Right atrium auricular region (tissue), 2 donors: Measurements from ENCODE around the gene GJB4. TPM values are rescaled to one million over a fixed set of nuclear protein-coding genes. Genes with fewer than 3 reads are reported as not detected.
A peak's percentile ranks its signal among the peaks of the same experiment; 100 is the strongest.

ENCODE experiments used
- DNase-seq: peaks from one replicate; pipeline ENCODE4 v3.0.0-alpha.2; 2019; ENCODE audit warnings: low spot score
- H3K27ac ChIP-seq, 2 donors: fragments of 200-600 bp; sonication (generic); 1 replicate in 1 of 2; 2 replicates in 1 of 2; pipeline ENCODE4 v1.5.1; 2016 to 2019
- H3K27me3 ChIP-seq, 2 donors: fragments of 200-600 bp; sonication (generic); one replicate each; pipeline versions ENCODE4 v1.5.1 to v1.6.0; 2017 to 2019
- H3K36me3 ChIP-seq: fragments of 200-600 bp; sonication (generic); one replicate; pipeline ENCODE4 v1.5.1; 2016
- H3K4me1 ChIP-seq, 2 donors: fragments of 200-600 bp; sonication (generic); one replicate each; pipeline versions ENCODE4 v1.5.1 to v1.6.0; 2017 to 2019
- H3K4me3 ChIP-seq, 2 donors: fragments of 200-600 bp; sonication (generic); 1 replicate in 1 of 2; 2 replicates in 1 of 2; pipeline ENCODE4 v1.5.1; 2017 to 2019; ENCODE audit warnings: mild to moderate bottlenecking in 1 of 2, moderate library complexity in 1 of 2
- H3K9me3 ChIP-seq, 2 donors: fragments of 200-600 bp; sonication (generic); one replicate each; pipeline ENCODE4 v1.5.1; 2019
- CTCF ChIP-seq, 2 donors: fragments of 200-600 bp; sonication (generic); IDR thresholded peaks; one replicate each; pipeline ENCODE4 v1.5.1; 2019; ENCODE audit warnings: antibody characterized with exemption in 2 of 2
- total RNA-seq, 2 donors: library from RNA; depleted of rRNA; stranded (reverse); fragments of >200 nt; gene quantifications; one replicate each; pipeline ENCODE4 v1.1.0, GENCODE V29; 2016

Gene GJB4
- total RNA-seq, 2 donors from 2014 or later = not detected

- peaks cover 3 to 5% of the 10 kb centered on the region in 2 donors for H3K27me3 ChIP-seq
- H3K4me3 ChIP-seq = no peak overlapping the region
- no peak overlapping the region for H3K27ac ChIP-seq
- H3K4me1 ChIP-seq = peaks cover 0 to 9% of the 10 kb centered on the region in 2 donors
- peak; percentile 66 for DNase-seq
- H3K9me3 ChIP-seq = no peaks in the 10 kb centered on the region
- TF ChIP-seq CTCF (IDR thresholded peaks at IDR 0.05) = peak; percentile 63 to 90
- H3K36me3 ChIP-seq = no peaks in the 10 kb centered on the region
These were observed 27.2 kb downstream of the GJB4 start for GRCh38 chr1:34786521-34787325.

GRCh38 chr1:34787461-34788420 lies 28.2 kb downstream of the GJB4 start:
- H3K9me3 ChIP-seq = no peaks in the 10 kb centered on the region
- no peak for DNase-seq
- peaks cover 0 to 15% of the 10 kb centered on the region in 2 donors for H3K4me1 ChIP-seq
- no peaks in the 10 kb centered on the region for H3K27me3 ChIP-seq
- no peak overlapping the region for H3K4me3 ChIP-seq
- H3K27ac ChIP-seq = no peak overlapping the region
- H3K36me3 ChIP-seq = no peaks in the 10 kb centered on the region
- peak in 1 of 2 donors; percentile 53 for TF ChIP-seq CTCF (IDR thresholded peaks at IDR 0.05)

GRCh38 chr1:34790985-34791384 lies 31.4 kb downstream of the GJB4 start:
- H3K27ac ChIP-seq = peak overlapping the region in 1 of 2 donors; percentile 67
- H3K36me3 ChIP-seq = no peaks in the 10 kb centered on the region
- no peaks in the 10 kb centered on the region for H3K27me3 ChIP-seq
- TF ChIP-seq CTCF (IDR thresholded peaks at IDR 0.05) = no peak
- no peak for DNase-seq
- no peaks in the 10 kb centered on the region for H3K9me3 ChIP-seq
- no peak overlapping the region for H3K4me3 ChIP-seq
- H3K4me1 ChIP-seq = peaks cover 0 to 19% of the 10 kb centered on the region in 2 donors

GRCh38 chr1:34792424-34792823 lies 32.9 kb downstream of the GJB4 start:
- DNase-seq = no peak
- peak overlapping the region; percentile 67 to 75 for H3K27ac ChIP-seq
- no peak for TF ChIP-seq CTCF (IDR thresholded peaks at IDR 0.05)
- H3K27me3 ChIP-seq = no peaks in the 10 kb centered on the region
- H3K36me3 ChIP-seq = no peaks in the 10 kb centered on the region
- peaks cover 0 to 15% of the 10 kb centered on the region in 2 donors for H3K4me1 ChIP-seq
- peak overlapping the region in 1 of 2 donors; percentile 55 for H3K4me3 ChIP-seq
- H3K9me3 ChIP-seq = no peaks in the 10 kb centered on the region

- no peak for DNase-seq
- Histone ChIP-seq H3K4me1 (peaks cover 0 to 15% of the 10 kb centered on the region in 2 donors), H3K36me3 (no peaks in the 10 kb centered on the region)
These were observed 33.6 kb downstream of the GJB4 start, which contains the start of gene GJA4 for GRCh38 chr1:34792868-34793727. Gene GJA4 (plus strand): TSS chr1:34792999. CDS start chr1:34794214, 1,215 bp downstream.

More at GRCh38 chr1:34792868-34793727, 33.6 kb downstream of the GJB4 start, which contains the start of gene GJA4:
- H3K27me3 ChIP-seq = no peaks in the 10 kb centered on the region
- no peak for TF ChIP-seq CTCF (IDR thresholded peaks at IDR 0.05)
- H3K4me3 ChIP-seq = peak within 1 kb of the TSS; percentile 45 to 55
- no peaks in the 10 kb centered on the region for H3K9me3 ChIP-seq
- H3K27ac ChIP-seq = peak within 1 kb of the TSS; percentile 67 to 75
